ENCODE results near the gene HSPA9.

HSPA9 gene

GRCh38 chr5:138559937-138560336 lies 15.3 kb downstream of the HSPA9 start:
- DNase-seq: no peak

- DNase-seq: no peak
Measured at GRCh38 chr5:138557677-138558076, 17.5 kb downstream of the HSPA9 start.

- DNase-seq: no peak
Measured at GRCh38 chr5:138554143-138554542, 21.1 kb downstream of the HSPA9 start.

- DNase-seq: no peak
Measured at GRCh38 chr5:138553437-138554095, 21.6 kb downstream of the HSPA9 start.

- no peak for DNase-seq
Measured at GRCh38 chr5:138552657-138553056, 22.5 kb downstream of the HSPA9 start.

- no peak for DNase-seq
Measured at GRCh38 chr5:138549414-138549813, 25.8 kb downstream of the HSPA9 start.

- DNase-seq: no peak
Measured at GRCh38 chr5:138545919-138546562, 29.2 kb downstream of the HSPA9 start.

GRCh38 chr5:138544181-138545134 lies 30.7 kb downstream of the HSPA9 start:
- no peak for DNase-seq

GRCh38 chr5:138543730-138544104 lies 31.5 kb downstream of the HSPA9 start:
- DNase-seq: no peak

- peak; percentile 100 for DNase-seq
Measured at GRCh38 chr5:138542956-138543729, 32.1 kb downstream of the HSPA9 start, which contains the start of gene ETF1. Gene ETF1, minus strand, starts transcription at chr5:138543236. Its CDS starts 318 bp downstream, at chr5:138542918.

GRCh38 chr5:138542180-138542955 lies 32.8 kb downstream of the HSPA9 start:
- no peak for DNase-seq

- DNase-seq: no peak
Measured at GRCh38 chr5:138541511-138542179, 33.6 kb downstream of the HSPA9 start.

GRCh38 chr5:138539791-138540190 lies 35.4 kb downstream of the HSPA9 start:
- DNase-seq: no peak

- DNase-seq: no peak
Measured at GRCh38 chr5:138538943-138539627, 36.1 kb downstream of the HSPA9 start.

- no peak for DNase-seq
Measured at GRCh38 chr5:138536665-138537315, 38.4 kb downstream of the HSPA9 start.

- no peak for DNase-seq
Measured at GRCh38 chr5:138536215-138536614, 39.0 kb downstream of the HSPA9 start.

- DNase-seq: no peak
Measured at GRCh38 chr5:138533973-138534941, 40.9 kb downstream of the HSPA9 start.

- DNase-seq: no peak
Measured at GRCh38 chr5:138529812-138530211, 45.4 kb downstream of the HSPA9 start.

Data from midbrain (tissue), 1 donor.